CD4-positive, alpha-beta T cell treated with Interleukin-17A for 4 hours (primary cell): ENCODE results near the gene C20orf204.
"Not testable (repeated sequence)": the region's sequence is repeated elsewhere in the genome, so short reads cannot be mapped to it uniquely, and the experiment has no call there.

Source experiments
- DNase-seq: peaks from one replicate; pipeline ENCODE4 v3.0.0-alpha.2; 2020; ENCODE audit warnings: mixed read lengths

Gene C20orf204, protein sequence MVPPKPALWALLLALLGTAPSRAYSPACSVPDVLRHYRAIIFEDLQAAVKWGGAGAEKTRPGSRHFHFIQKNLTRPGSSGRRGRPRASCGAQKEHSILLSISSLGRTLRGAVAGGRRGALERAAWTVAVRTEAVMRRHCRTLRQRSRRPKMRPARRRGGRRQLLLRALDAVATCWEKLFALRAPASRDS

DNA sequence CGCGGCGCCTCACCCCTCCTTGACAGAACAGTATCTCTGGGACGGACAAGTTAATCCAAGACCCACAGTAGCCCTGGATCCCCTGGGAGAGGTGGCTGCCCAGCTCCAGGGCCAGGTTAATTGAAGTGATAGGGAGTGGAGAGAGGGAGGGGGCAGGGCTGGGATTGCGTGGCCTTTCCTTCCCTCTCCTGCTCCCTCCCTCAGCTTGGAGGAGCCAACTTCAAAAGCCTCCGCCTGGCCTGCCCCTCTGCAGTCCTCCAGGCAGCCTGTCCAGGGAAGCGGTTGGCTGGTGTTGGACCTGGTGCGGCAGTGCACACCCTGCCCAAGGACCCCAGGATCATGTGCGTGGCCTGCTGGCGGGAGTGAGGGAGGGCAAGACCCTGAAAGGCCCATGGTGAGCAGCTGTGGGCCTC, at the start of gene C20orf204:
Gene C20orf204 (plus strand): TSS at position 250 of the 413 bp plus-strand sequence. CDS start 142 bp downstream, at position 392.
- no peak for DNase-seq

DNA sequence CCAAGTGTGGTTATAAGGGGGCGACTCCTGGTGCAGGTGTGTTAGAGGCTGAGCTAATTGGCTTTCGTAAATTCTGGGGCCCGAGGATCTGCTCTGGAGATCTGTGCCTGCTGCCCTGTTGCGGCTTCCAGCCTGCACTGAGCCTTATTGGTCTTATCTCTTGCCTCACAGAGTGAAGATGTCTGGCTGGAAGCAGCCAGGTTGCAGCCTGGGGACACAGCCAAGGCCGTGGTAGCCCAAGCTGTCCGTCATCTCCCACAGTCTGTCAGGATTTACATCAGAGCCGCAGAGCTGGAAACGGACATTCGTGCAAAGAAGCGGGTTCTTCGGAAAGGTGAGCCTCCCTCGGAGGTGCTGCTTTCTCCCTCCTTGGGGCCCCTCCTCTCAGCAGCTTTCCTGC, 35.1 kb upstream of the C20orf204 start:
- DNase-seq = no peak

DNA sequence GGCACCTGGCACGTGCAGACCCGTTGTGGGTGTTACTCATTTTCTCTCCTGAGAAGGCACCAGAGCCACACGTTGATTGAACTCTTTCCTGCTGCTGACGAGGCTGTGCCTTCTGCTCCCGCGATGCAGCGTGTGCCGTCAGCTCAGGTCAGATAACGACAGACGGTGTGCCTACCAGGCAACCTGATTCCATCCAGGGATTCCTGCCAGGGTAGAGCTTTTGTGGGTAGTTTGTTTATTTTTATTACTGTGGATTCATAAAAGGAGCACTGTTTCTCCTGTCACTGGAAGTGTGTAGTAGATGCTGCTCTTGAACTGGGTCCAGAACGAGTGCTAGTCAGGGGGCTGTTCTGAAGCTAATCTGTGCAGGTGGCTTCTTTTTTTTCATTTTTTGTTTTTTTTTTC, 34.4 kb upstream of the C20orf204 start:
- DNase-seq = no peak

DNA sequence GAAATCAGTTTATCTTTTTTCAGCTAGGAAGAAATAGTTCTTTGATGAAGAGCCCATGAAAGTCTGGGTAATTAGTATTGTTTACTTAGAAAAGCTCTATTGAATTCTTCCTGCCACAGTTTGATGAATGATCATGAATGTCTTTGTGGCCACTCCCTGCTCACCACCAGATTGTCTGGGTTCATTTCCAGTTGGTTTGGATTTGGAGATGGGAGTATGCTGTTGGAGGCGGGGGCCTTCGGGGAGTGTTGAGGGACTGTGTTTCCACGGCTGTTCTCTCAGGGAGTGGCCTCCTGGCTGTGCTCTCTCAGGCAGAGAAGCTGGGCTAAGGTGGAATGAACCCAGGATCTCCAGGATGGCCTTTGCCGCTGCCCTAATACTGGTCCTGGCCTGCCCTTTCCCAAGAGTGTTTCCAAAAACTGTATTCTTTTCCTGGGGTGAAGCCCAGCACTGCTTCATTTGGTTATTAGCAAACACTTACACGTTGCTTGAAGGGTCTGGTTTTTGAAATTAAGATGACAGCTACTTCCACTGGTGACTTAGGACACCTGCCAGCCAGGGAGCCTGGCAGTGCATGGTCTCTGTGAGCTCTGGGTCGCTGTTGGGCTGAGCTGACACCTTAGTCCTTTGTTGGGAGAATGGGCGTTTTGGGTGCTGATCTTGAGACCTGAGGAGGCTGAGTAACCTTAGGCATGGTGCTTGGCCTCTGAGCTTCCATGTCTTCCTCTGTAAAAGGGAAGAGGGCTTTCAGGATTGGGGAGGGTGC, 31.8 kb upstream of the C20orf204 start:
- DNase-seq = no peak

DNA sequence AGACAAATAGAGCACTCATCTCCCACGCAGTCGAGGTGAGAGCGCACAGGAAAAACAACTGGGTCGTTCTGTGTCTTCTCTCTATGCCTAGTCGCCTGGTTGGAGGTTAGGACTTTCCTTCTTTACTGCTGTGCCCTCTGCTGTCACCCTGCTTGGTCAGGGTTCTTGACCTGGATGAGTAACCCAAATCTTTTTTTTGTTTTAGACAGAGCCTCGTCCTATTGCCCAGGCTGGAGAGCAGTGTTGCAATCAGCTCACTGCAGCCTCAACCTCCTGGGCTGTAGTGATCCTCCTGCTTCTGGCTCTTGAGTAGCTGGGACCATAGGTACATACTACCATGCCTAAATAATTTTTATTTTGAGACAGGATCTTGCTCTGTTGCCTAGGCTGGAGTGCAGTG, 30.6 kb upstream of the C20orf204 start:
- DNase-seq = no peak

DNA sequence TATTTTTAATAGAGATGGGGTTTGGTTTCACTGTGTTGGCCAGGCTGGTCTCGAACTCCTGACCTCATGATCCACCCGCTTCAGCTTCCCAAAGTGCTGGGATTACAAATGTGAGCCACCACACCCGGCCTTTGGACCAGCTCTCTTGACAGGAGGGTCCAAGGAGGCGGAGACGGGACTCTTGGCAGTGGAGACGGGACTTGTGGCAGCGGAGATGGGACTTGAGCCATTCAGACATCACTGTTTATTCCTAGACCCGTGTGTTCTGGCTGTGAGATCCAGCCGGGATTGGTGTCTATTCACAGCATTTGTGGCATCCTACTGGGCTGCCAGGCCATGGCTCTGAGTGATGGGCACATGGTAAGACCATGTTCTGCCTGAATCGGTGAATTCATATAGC, 29.5 kb upstream of the C20orf204 start:
- no peak for DNase-seq

DNA sequence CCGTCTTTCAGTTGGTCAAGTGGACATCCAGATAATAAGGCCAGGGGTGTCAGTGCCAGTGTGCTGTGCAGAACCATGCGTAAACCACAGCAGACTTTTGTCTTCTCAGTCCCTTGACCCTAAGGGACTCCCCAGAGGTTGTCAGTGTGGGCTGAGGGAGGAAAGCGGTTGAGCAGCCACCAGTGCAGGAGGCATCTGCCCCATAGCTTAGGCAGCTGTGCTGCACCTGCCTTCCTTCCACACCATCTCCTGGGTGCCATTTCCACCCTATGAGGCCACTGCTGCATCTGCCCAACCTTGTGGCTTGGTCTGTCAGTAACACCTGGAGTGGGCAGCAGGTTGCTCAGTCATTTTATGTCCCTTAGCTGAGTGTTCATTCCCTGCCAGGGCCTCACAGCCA, 29.1 kb upstream of the C20orf204 start:
- DNase-seq = no peak

DNA sequence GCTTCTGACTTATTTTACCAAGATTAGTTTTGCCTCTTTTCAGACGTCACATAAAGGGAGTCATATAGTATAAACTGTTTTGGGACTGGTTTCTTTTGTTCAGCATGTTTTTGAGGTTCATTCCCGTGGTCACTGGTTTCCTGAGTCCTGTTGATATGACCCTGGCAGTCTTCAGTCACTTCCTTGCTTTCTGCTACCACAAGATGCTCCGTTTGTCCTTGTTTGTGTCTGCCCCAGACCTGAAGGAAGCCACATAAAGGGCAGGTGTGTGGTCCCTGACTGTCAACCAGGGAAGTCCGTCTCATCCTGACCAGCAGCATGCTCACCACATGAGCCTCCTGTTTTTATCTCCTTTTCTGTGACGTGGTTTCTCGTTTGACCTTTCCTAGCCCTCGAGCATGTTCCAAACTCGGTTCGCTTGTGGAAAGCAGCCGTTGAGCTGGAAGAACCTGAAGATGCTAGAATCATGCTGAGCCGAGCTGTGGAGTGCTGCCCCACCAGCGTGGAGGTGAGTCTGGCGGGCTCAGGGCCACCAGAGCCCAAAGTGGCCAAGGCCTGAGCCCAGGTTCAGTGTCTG, 26.1 kb upstream of the C20orf204 start:
- DNase-seq = no peak

DNA sequence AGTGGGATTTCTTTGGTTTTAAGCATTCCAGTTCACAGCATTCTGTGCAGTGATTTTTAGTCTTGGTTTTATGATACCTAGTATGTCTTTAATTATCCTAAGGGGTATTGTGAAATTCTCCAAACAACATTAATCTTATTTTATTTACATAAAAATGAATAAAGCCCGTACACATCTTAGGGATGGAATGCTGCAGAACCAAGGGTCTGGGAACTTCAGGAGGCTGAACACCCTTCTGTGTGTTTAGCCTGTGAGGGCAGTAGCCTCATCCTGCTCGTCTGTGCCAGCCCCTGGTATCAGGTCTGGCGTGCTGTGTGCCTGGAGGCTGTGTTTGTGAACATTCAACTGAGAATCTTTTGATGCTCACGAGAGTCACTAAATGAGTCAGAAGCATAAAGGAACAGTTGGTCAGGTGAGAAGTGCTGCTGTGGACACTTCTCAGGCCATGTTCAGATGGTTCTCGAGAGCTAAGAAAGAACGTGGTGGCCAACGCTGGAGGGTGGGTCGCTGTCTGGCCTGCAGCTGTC, 25.2 kb upstream of the C20orf204 start:
- DNase-seq = no peak

DNA sequence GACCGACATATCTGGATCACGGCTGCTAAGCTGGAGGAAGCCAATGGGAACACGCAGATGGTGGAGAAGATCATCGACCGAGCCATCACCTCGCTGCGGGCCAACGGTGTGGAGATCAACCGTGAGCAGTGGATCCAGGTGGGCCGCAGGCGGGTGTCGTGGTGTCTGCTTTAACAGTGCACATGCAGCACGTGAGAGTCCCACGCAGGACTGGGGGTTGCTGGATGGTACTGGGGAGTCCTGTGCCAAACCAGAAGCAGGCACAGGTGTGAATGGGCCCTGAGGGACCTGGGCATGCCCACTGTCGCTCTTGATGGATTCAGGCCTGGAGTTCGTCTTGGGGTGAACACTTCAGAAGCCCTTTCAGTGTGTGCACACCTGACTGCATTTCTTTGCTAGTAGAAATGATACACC, 24.6 kb upstream of the C20orf204 start:
- no peak for DNase-seq

DNA sequence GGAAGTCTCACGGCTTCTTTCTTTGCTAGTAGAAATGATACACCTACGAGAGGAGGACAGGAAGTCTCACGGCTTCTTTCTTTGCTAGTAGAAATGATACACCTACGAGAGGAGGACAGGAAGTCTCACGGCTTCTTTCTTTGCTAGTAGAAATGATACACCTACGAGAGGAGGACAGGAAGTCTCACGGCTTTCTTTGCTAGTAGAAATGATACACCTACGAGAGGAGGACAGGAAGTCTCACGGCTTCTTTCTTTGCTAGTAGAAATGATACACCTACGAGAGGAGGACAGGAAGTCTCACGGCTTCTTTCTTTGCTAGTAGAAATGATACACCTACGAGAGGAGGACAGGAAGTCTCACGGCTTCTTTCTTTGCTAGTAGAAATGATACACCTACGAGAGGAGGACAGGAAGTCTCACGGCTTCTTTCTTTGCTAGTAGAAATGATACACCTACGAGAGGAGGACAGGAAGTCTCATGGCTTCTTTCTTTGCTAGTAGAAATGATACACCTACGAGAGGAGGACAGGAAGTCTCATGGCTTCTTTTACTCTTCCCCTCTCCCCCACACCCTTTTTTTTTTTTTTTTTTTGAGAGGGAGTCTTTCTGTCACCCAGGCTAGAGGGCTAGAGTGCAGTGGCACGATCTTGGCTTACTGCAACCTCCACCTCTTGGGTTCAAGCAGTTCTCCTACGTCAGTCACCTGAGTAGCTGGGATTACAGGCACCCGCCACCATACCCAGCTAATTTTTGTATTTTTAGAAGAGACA, 23.4 kb upstream of the C20orf204 start:
- DNase-seq = not testable (repeated sequence)

DNA sequence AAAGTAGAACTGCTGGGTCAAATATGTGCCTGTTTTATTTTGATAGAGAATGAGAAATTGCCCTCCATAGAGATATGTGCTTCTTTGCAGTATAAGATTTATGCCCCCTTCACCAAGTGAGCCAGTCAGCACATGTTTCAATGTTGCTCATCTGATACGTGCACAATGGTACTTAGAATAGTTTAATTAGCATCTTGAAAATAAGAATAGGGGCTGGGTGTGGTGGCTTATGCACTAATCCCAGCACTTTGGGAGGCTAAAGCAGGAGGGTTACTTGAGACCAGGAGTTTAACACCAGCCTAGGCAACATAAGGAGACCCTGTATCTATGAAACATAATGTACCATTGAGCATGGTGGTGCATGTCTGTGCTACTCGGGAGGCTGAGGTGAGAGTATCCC, 20.3 kb upstream of the C20orf204 start:
- DNase-seq = no peak

DNA sequence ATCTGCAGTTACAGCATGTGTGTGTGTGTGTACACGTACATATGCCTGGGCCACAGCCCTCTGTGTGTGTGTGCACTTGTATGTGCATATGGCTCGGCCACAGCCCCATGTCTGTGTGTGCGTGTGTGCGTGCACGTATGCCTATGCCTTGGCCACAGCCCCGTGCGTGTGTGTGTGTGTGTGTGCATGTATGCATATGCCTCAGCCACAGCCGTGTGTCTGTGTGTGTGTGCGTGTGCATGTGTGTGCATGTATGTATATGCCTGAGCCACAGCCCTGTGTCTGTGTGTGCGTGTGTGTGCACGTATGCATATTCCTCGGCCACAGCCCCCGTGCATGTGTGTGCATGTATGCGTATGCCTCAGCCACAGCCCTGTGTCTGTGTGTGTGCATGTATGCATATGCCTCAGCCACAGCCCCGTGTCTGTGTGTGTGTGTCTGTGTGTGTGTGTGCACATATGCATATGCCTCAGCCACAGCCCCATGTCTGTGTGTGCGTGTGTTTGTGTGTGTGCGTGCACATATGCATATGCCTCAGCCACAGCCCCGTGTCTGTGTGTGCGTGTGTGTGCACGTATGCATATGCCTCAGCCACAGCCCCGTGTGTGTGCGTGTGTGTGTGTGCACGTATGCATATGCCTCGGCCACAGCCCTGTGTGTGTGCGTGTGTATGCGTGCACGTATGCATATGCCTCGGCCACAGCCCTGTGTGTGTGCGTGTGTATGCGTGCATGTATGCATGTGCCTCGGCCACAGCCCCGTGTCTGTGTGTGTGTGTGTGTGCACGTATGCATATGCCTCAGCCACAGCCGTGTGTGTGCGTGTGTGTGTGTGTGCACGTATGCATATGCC, 14.6 kb upstream of the C20orf204 start:
- no peak for DNase-seq

DNA sequence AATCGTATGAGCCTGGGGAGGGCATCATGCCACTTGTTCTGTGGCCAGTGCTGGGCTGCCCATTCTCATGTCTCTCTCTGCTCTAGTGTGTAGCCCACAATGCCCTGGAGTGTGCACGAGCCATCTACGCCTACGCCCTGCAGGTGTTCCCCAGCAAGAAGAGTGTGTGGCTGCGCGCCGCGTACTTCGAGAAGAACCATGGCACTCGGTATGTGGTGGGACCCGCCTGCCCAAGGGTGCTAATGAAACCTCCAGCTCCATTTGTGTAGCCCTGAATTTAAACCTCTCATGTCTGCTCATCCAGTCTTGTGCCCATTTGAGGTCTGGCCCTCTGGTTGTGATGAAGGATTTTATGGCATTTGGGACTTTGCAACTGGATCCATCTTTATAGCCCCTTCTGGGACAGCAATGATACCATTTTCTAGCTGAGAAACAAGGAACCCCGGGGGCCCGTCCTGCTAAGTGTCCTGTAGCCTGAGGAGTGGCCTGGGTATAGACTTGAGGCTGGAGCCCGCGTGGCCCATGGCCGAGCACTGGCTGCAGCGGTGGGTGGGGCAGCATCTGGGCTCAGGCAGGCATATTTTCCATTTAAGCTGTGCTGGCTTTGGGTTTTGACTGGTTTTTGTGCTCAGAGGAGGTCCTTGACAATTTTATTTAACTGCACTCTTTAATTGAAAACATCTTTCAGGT, 13.2 kb upstream of the C20orf204 start:
- DNase-seq = no peak

DNA sequence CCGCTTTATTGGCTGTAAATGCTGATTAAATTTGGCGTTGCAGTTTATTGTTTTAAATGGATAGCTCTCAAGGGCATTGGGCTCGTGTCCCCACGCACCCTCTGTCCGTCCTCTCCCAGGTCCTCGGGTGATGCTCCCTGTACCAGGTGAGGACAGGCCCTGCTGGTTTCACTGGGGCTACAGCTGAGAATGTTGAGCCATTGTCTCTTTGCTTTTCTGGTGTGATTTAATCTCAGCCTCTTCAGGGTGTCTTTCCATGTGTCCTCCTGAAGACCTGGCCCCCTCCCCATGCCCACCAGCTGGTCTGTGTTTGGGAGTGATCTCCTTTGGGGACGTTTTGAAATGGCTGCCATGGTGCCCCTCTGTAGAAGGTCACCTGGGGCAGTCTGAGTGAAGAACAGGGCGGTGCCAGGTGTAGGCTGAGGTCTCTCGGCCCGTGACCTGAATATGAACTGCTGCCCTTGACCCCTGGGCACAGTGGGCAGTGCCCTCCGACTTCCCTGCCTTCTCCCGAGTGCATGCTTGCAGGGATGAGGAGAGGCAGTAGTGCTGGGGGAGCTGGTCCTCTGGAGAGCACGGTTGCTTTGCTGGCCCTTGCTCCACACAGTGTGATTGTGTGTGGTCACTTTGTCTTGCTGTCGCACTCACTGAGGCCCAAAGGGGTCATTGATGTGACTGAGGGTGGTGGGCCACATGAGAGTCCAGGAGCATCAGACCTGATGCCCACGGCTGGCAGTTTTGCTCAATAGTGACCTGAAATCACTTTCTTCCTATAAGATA, 12.4 kb upstream of the C20orf204 start:
- DNase-seq = no peak

DNA sequence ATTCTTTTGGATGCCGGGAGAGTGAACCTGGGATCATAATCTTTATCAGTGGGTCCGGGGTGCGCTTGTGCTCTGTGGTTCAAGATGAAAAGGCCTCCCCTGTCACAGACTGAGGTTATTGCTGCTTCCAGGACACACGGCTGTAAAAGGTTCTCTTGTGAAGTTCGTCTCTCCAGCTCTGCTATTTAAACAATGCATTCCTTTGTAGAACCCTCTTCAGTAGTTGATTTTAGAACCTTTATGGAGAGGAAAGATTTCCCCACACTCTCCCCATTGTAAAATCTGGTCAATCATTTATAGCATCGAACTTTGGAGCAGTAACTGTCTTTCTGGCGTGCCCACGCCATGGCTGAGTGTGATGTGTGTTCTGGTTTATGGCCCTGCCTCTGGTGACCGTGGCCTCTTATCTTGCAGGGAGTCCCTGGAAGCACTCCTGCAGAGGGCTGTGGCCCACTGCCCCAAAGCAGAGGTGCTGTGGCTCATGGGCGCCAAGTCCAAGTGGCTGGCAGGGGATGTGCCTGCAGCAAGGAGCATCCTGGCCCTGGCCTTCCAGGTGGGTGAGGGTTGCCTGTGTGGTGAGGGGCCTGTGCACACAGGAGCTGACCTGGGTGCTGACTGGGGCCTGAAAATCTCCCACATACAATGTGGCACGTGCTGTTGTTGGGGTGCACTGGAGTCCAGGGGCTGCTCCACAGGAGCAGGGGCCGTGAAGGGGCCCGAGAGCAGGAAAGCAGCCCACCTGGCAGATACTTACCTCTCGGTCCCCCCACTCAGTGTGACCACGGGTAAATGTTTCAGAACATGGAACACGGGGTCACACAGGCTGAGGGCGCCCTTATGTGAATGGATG, 11.6 kb upstream of the C20orf204 start:
- no peak for DNase-seq

DNA sequence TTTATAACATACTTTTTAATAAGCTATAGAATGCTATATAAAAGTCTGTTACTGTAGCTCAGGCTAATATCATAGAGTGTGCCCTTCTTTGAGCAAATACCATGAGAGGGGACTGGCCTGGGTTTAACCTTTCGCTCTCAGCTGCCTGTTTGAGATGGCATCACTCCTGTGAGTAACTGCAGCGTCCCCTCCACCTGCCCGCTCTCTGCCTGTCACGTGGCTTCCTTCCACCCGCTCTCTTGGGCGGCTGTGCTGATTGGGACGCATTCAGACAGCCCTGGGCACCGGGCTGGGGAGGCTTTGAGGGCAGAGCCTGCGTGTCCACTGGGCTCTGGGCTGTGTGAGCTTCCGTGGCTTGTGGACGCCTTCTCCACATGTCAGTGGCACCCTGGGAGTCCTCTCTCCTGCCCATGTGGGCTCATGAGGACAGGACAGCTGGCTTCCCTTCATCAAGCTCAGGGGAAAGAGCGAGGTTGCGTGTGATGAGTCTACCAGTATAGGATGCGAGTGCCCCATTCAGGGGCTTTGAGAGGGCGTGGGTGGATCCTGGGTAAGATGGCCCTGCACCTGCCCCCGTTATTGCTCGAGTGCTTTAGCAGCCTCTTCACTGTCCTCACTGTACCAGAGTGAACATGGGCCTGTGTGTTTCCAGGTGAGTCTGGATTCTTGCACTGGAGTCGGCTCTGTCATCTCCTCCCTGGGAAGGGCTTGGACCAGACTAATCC, 10.7 kb upstream of the C20orf204 start:
- DNase-seq = no peak

DNA sequence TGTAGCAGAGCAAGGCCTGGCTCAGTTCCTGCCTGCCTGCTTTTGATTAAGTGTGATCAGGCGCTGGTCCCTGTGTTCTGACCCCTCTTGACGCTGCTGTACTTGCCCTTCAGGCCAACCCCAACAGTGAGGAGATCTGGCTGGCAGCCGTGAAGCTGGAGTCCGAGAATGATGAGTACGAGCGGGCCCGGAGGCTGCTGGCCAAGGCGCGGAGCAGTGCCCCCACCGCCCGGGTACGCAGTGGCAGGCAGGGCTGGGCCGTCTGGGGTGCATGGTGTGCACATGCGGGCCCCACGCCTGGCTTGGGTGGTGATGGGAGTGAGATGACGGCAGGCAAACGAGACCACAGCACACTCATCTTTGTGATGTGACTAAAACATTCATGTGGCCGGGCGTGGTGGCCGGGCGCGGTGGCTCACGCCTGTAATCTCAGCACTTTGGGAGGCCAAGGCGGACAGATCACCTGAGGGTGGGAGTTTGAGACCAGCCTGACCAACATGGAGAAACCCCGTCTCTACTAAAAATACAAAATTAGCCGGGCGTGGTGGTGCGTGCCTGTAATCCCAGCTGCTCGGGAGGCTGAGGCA, 10.1 kb upstream of the C20orf204 start:
- DNase-seq = no peak
